ENCODE data around the gene TTC39A. TPM values are rescaled to one million over a fixed set of nuclear protein-coding genes. Genes with fewer than 3 reads are reported as not detected.

Gene TTC39A
- total RNA-seq, 1 experiment from 2014 or later = 15.4 TPM

- TF ChIP-seq FOSL1 (IDR thresholded peaks at IDR 0.05; ENCODE audit: low read depth) (no peak), EZH2phosphoT487 (IDR thresholded peaks at IDR 0.05; ENCODE audit: borderline replicate concordance) (no peak), SP1 (IDR thresholded peaks at IDR 0.05; ENCODE audit: low read depth) (no peak), JUND (IDR thresholded peaks at IDR 0.05) (no peak), EGR1 (IDR thresholded peaks at IDR 0.05; ENCODE audit: low read depth) (no peak)
Measured at GRCh38 chr1:51238034-51238403, 92.3 kb downstream of the TTC39A start (continued).

GRCh38 chr1:51237351-51238033 lies 92.9 kb downstream of the TTC39A start:
- TF ChIP-seq ZNF274 (IDR thresholded peaks at IDR 0.05; ENCODE audit: low read depth, low read length) = no peak
- no peak for TF ChIP-seq ZBTB33 (IDR thresholded peaks at IDR 0.05; ENCODE audit: extremely low read depth, insufficient replicate concordance, low read length)
- TF ChIP-seq SIN3A (IDR thresholded peaks at IDR 0.05; ENCODE audit: low read depth) = no peak
- no peak for TF ChIP-seq JUND (IDR thresholded peaks at IDR 0.05)
- TF ChIP-seq, protein P1, sequence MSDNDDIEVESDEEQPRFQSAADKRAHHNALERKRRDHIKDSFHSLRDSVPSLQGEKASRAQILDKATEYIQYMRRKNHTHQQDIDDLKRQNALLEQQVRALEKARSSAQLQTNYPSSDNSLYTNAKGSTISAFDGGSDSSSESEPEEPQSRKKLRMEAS (IDR thresholded peaks at IDR 0.05) = no peak
- no peak for TF ChIP-seq ELF1 (IDR thresholded peaks at IDR 0.05; ENCODE audit: borderline replicate concordance, low read depth)
- no peak for TF ChIP-seq REST (IDR thresholded peaks at IDR 0.05; ENCODE audit: low read depth)
- TF ChIP-seq POLR2AphosphoS5 (IDR thresholded peaks at IDR 0.05; ENCODE audit: low read depth, low read length) = no peak
- no peak for TF ChIP-seq EZH2phosphoT487 (IDR thresholded peaks at IDR 0.05; ENCODE audit: borderline replicate concordance)
- no peak for TF ChIP-seq RAD21 (IDR thresholded peaks at IDR 0.05; ENCODE audit: low read depth)
- TF ChIP-seq CBX3 (IDR thresholded peaks at IDR 0.05; ENCODE audit: low read depth) = no peak
- TF ChIP-seq SP1 (IDR thresholded peaks at IDR 0.05; ENCODE audit: low read depth) = no peak
- Histone ChIP-seq H3K9ac (ENCODE audit: low read length) (peak overlapping the region; percentile 96), H3K4me1 (ENCODE audit: control insufficient read depth in 1 of 2, insufficient read depth in 2 of 2, low read length in 2 of 2) (peaks cover 15 to 28% of the 10 kb centered on the region in 2 experiments), H4K20me1 (ENCODE audit: insufficient read depth) (peaks cover 10% of the 10 kb centered on the region), H3K4me3 (replicated peaks in 1 of 2; ENCODE audit: low read depth in 1 of 2, low read length in 2 of 2) (peak overlapping the region; percentile 92 to 97), H2AFZ (ENCODE audit: low read depth, low read length, poor library complexity, severe bottlenecking) (no peak overlapping the region), H3K79me2 (ENCODE audit: insufficient read depth, low read length) (peaks cover 61% of the 10 kb centered on the region), H3K4me2 (ENCODE audit: low read length) (peak overlapping the region; percentile 92), H3K9me3 (ENCODE audit: control insufficient read depth in 1 of 2, insufficient read depth in 1 of 2, low read depth in 1 of 2, low read length in 2 of 2) (no peaks in the 10 kb centered on the region), H3K27me3 (ENCODE audit: insufficient read depth, low read length) (no peaks in the 10 kb centered on the region), H3K36me3 (ENCODE audit: control insufficient read depth in 1 of 2, insufficient read depth in 2 of 2, low read length in 2 of 2) (no peaks in the 10 kb centered on the region), H3K27ac (ENCODE audit: low read depth, low read length) (no peak overlapping the region), H3K9me2 (ENCODE audit: insufficient read depth) (no peaks in the 10 kb centered on the region)
- DNase-seq (ENCODE audit: low read depth, low spot score) (no peak), ATAC-seq (no peak)
- BruUV-seq (replicated peaks) = TSS peak; percentile 56
- CTCF ChIA-PET = no interaction called here
- RAD21 ChIA-PET (ENCODE audit: low non-redundant PET in 1 of 2, low total read pairs in 2 of 2, uncharacterized antibody in 2 of 2, unreplicated experiment in 2 of 2) = no interaction called here
- POLR2A ChIA-PET = no interaction called here
- intact Hi-C loops (cut with micrococcal nuclease) = no loop called here
